K562 (cell line): ENCODE results near the gene C4orf50. TPM values are rescaled to one million over a fixed set of nuclear protein-coding genes. Genes with fewer than 3 reads are reported as not detected.

Source experiments
- FOXJ2 ChIP-seq: fragments of 200-800 bp; sonication (Bioruptor generic); IDR thresholded peaks from 2 replicates; pipeline ENCODE4 v1.6.1; 2016; ENCODE audit warnings: missing genetic modification characterization, missing compliant biosample characterization
- POLR2H ChIP-seq: IDR thresholded peaks from 2 replicates; pipeline ENCODE4 v1.6.1; 2016; ENCODE audit warnings: missing genetic modification characterization, low read depth, mild to moderate bottlenecking, control low read depth, missing compliant biosample characterization, moderate library complexity
- SMARCC2 ChIP-seq: fragments of 450-650 bp; IDR thresholded peaks from 2 replicates; pipeline ENCODE4 v1.6.1; 2017; ENCODE audit warnings: antibody characterized with exemption, moderate library complexity, mild to moderate bottlenecking, low read depth
- SPI1 ChIP-seq: IDR thresholded peaks from 2 replicates; pipeline ENCODE4 v1.6.1; 2011; ENCODE audit warnings: low read depth, low read length, control low read depth, borderline replicate concordance
- ZEB2 ChIP-seq: fragments of 450-650 bp; IDR thresholded peaks from 2 replicates; pipeline ENCODE4 v1.6.1; 2016
- polyA plus RNA-seq, 8 experiments: library from polyadenylated mRNA; depleted of rRNA in 4 of 8; stranded (reverse) in 5 of 8; unstranded in 3 of 8; fragments of >200 nt; fragmentation: Nextera tagmentation in 2 of 8; fragmentation: Illumina TruSeq in 1 of 8; extraction: Ambion mirVana in 2 of 8; extraction: Trizol in 1 of 8; gene quantifications; 2 replicates each; pipeline versions ENCODE4 v1.2.1 to v1.2.3, GENCODE V29; 2011 to 2014; ENCODE audit warnings: inconsistent platforms in 1 of 8, missing spikeins in 1 of 8
- total RNA-seq, 7 experiments: library from RNA; depleted of rRNA in 6 of 7; stranded (reverse); fragments of >200 nt in 6 of 7; fragmentation: Illumina TruSeq in 2 of 7; extraction: Trizol in 2 of 7; gene quantifications; 2 replicates each; pipeline versions ENCODE4 v1.2.1 to v1.2.3, GENCODE V29; 2011 to 2021; ENCODE audit warnings: low replicate concordance in 1 of 7
- TF ChIP-seq, protein P1 (sequence below): sonication (generic); formaldehyde crosslinking; IDR thresholded peaks from 2 replicates; pipeline ENCODE4 v1.8.0; 2022; ENCODE audit warnings: mild to moderate bottlenecking, missing genetic modification reagents
- TF ChIP-seq, protein P2 (sequence below): fragments of 250-450 bp; sonication (Bioruptor Pico); IDR thresholded peaks from 2 replicates; pipeline ENCODE4 v1.5.0; 2020; ENCODE audit warnings: mild to moderate bottlenecking

C4orf50 gene
- total and polyA plus RNA-seq, 9 of the 15 experiments (the other 6 are each of a cell fraction or from before 2014, with no cell fraction given) = not detected

DNA sequence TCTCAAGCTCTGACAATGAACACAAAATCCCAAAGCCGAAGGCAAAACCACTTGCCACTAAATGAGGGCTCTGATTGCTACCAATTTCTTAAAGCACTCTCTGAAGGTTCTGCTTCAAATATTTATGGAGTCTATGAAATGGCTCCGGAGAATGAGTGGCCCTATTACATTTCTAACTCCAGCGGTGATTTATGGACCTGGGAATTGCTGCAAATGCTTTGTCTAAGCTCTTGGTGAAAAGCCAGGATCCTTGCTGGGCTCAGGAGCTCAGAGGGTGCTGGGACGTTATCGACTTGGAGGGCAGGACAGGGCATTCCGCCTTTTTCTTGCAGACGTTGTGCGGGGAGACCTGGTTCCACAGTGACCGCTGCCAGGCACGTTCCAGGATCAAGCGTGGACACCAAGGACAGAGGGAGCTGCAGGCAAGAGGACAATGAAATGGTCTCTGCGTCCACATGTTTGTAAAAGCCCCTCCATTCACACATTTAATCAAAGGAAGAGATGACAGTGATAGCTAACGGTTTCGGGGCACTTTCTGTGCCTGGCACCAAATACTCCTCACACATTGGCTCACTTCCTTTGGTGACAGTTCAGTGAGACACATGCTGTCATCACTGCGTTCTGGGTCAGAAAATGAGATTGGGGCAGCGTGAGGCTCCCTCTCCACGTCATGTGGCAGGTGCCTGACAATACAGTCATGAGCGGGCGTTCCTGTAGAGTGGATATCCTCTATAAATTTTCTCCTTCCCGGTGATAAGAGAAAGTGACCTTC, 58.8 kb downstream of the C4orf50 start (continued):
- no peak for TF ChIP-seq FOXJ2 (tag)
- TF ChIP-seq SPI1 = no peak
- TF ChIP-seq ZEB2 = no peak
- no peak for TF ChIP-seq POLR2H (tag)
- TF ChIP-seq, protein P1, sequence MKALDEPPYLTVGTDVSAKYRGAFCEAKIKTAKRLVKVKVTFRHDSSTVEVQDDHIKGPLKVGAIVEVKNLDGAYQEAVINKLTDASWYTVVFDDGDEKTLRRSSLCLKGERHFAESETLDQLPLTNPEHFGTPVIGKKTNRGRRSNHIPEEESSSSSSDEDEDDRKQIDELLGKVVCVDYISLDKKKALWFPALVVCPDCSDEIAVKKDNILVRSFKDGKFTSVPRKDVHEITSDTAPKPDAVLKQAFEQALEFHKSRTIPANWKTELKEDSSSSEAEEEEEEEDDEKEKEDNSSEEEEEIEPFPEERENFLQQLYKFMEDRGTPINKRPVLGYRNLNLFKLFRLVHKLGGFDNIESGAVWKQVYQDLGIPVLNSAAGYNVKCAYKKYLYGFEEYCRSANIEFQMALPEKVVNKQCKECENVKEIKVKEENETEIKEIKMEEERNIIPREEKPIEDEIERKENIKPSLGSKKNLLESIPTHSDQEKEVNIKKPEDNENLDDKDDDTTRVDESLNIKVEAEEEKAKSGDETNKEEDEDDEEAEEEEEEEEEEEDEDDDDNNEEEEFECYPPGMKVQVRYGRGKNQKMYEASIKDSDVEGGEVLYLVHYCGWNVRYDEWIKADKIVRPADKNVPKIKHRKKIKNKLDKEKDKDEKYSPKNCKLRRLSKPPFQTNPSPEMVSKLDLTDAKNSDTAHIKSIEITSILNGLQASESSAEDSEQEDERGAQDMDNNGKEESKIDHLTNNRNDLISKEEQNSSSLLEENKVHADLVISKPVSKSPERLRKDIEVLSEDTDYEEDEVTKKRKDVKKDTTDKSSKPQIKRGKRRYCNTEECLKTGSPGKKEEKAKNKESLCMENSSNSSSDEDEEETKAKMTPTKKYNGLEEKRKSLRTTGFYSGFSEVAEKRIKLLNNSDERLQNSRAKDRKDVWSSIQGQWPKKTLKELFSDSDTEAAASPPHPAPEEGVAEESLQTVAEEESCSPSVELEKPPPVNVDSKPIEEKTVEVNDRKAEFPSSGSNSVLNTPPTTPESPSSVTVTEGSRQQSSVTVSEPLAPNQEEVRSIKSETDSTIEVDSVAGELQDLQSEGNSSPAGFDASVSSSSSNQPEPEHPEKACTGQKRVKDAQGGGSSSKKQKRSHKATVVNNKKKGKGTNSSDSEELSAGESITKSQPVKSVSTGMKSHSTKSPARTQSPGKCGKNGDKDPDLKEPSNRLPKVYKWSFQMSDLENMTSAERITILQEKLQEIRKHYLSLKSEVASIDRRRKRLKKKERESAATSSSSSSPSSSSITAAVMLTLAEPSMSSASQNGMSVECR (CRISPR knock-in tag) = no peak
- TF ChIP-seq, protein P2, sequence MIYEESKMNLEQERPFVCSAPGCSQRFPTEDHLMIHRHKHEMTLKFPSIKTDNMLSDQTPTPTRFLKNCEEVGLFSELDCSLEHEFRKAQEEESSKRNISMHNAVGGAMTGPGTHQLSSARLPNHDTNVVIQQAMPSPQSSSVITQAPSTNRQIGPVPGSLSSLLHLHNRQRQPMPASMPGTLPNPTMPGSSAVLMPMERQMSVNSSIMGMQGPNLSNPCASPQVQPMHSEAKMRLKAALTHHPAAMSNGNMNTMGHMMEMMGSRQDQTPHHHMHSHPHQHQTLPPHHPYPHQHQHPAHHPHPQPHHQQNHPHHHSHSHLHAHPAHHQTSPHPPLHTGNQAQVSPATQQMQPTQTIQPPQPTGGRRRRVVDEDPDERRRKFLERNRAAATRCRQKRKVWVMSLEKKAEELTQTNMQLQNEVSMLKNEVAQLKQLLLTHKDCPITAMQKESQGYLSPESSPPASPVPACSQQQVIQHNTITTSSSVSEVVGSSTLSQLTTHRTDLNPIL (CRISPR knock-in tag) = no peak
- TF ChIP-seq SMARCC2 = no peak
